GM19193 (cell line): ENCODE data around the gene FANCG.

Experiments used
- POLR2A ChIP-seq: IDR thresholded peaks from 4 replicates; pipeline ENCODE4 v1.6.1; 2011; ENCODE audit not compliant: insufficient read depth, insufficient read length; ENCODE audit errors: extremely low read depth

Gene FANCG

GRCh38 chr9:35027860-35028259 is 51.9 kb downstream of the FANCG start:
- no peak for TF ChIP-seq POLR2A

GRCh38 chr9:35027374-35027773 is 52.4 kb downstream of the FANCG start:
- no peak for TF ChIP-seq POLR2A

GRCh38 chr9:35026671-35027070 is 53.1 kb downstream of the FANCG start:
- no peak for TF ChIP-seq POLR2A
